Mucosa of descending colon (tissue), 3 donors: Measurements from ENCODE around the gene ASB6. TPM values are rescaled to one million over a fixed set of nuclear protein-coding genes. Genes with fewer than 3 reads are reported as not detected.
"Not testable (repeated sequence)": the region's sequence is repeated elsewhere in the genome, so short reads cannot be mapped to it uniquely, and the experiment has no call there.

Source experiments
- ATAC-seq: fragments of 200-7000 bp; cut with Tn5 transposase; one replicate; pipeline ENCODE4 v1.9.1; 2020; ENCODE audit warnings: mild to moderate bottlenecking, moderate library complexity
- DNase-seq, 3 donors: peaks; one replicate each; pipeline ENCODE4 v3.0.0-alpha.2; 2020
- H3K36me3 ChIP-seq: fragments of 200-600 bp; one replicate; pipeline ENCODE4 v1.8.0; 2021; ENCODE audit warnings: low read depth, mild to moderate bottlenecking
- H3K4me1 ChIP-seq: fragments of 200-600 bp; one replicate; pipeline ENCODE4 v1.8.0; 2021; ENCODE audit warnings: low read depth, mild to moderate bottlenecking
- H3K4me3 ChIP-seq: fragments of 200-600 bp; one replicate; pipeline ENCODE4 v1.8.0; 2021; ENCODE audit warnings: mild to moderate bottlenecking
- H3K9me3 ChIP-seq: fragments of 200-600 bp; one replicate; pipeline ENCODE4 v1.8.0; 2021; ENCODE audit warnings: mild to moderate bottlenecking
- intact Hi-C, 2 donors: fragments of 100-400 bp; cut with DNase I in 1 of 2; cut with micrococcal nuclease in 1 of 2; formaldehyde crosslinking; loops; one replicate each; pipeline versions ENCODE4 v1.11.0 to v1.11.1; 2022; cut with DNase I, micrococcal nuclease
- total RNA-seq, 3 donors: library from RNA; stranded (reverse); fragmentation: NEBNext Ultra II Directional in 2 of 3; extraction: Animal tissue kit (Norgen Biotek cat#: 25700) in 2 of 3; gene quantifications; one replicate each; pipeline versions ENCODE4 v1.2.1 to v1.2.4, GENCODE V29; 2021 to 2023
- TF ChIP-seq, protein P1 (sequence below): fragments of 200-600 bp; IDR thresholded peaks from one replicate; pipeline ENCODE4 v1.8.0; 2022; ENCODE audit warnings: antibody characterized with exemption, mild to moderate bottlenecking
- donor health status: DM: no; HTN: no; CAD: no; lungs with moderate emphysema.
- donor health status: DM: no; HTN: no; CAD: no.
- donor health status: DM: no; HTN: yes; CAD: no.

ASB6 gene
- total RNA-seq, 3 donors from 2014 or later, result 16.1 to 21.3 (median 17.5) TPM

GRCh38 chr9:129667378-129667777, 25.4 kb upstream of the ASB6 start:
- no peaks in the 10 kb centered on the region for H3K4me1 ChIP-seq
- H3K9me3 ChIP-seq, result no peaks in the 10 kb centered on the region
- no peaks in the 10 kb centered on the region for H3K36me3 ChIP-seq
- TF ChIP-seq, protein P1, sequence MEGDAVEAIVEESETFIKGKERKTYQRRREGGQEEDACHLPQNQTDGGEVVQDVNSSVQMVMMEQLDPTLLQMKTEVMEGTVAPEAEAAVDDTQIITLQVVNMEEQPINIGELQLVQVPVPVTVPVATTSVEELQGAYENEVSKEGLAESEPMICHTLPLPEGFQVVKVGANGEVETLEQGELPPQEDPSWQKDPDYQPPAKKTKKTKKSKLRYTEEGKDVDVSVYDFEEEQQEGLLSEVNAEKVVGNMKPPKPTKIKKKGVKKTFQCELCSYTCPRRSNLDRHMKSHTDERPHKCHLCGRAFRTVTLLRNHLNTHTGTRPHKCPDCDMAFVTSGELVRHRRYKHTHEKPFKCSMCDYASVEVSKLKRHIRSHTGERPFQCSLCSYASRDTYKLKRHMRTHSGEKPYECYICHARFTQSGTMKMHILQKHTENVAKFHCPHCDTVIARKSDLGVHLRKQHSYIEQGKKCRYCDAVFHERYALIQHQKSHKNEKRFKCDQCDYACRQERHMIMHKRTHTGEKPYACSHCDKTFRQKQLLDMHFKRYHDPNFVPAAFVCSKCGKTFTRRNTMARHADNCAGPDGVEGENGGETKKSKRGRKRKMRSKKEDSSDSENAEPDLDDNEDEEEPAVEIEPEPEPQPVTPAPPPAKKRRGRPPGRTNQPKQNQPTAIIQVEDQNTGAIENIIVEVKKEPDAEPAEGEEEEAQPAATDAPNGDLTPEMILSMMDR, result no peak
- DNase-seq (no peak), ATAC-seq (no peak)
- H3K4me3 ChIP-seq, result no peak overlapping the region
- intact Hi-C loops, result no loop called here

DNA sequence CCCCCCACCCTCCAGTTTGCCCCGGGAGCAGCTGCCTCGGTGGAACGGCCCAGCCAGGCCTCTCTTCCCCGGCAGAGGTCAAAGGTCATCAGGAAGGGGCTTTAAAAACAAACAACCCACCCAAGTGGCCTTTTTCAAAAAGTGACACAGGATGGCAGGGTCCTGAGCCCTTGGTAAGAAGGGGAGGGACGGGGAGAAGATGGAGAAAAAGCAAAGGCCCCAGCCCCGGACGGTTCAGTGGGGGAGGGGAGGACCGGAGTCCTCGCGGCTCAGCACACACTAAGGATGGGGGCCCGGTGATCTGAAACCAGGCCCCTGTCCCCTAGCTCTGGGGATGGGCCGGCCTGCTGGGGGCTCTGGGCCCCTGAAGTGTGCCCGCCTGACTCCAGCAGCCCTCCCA, 24.6 kb upstream of the ASB6 start:
- TF ChIP-seq, protein P1, result no peak
- H3K36me3 ChIP-seq, result no peaks in the 10 kb centered on the region
- intact Hi-C loops, result no loop called here
- no peaks in the 10 kb centered on the region for H3K9me3 ChIP-seq
- ATAC-seq (no peak), DNase-seq (no peak)
- H3K4me1 ChIP-seq, result no peaks in the 10 kb centered on the region
- H3K4me3 ChIP-seq, result no peak overlapping the region

GRCh38 chr9:129665814-129666520, 24.0 kb upstream of the ASB6 start:
- TF ChIP-seq, protein P1, result no peak
- DNase-seq, result no peak
- intact Hi-C loops, result no loop called here
- Histone ChIP-seq H3K9me3 (no peaks in the 10 kb centered on the region), H3K4me1 (no peaks in the 10 kb centered on the region), H3K4me3 (no peak overlapping the region), H3K36me3 (no peaks in the 10 kb centered on the region)
- no peak for ATAC-seq

- H3K9me3 ChIP-seq, result no peaks in the 10 kb centered on the region
- DNase-seq (no peak), ATAC-seq (peak; percentile 36)
- TF ChIP-seq, protein P1, result no peak
- intact Hi-C loops, result no loop called here
- H3K4me3 ChIP-seq, result no peak within 1 kb of the TSS
- H3K36me3 ChIP-seq, result no peaks in the 10 kb centered on the region
- H3K4me1 ChIP-seq, result no peaks in the 10 kb centered on the region
These were observed 23.4 kb upstream of the ASB6 start, which contains the start of gene PRRX2 for GRCh38 chr9:129665389-129665775. TSS of gene PRRX2 (plus strand) at chr9:129665647. CDS start at chr9:129665868, 221 bp downstream.

- intact Hi-C loops, result no loop called here
- TF ChIP-seq, protein P1, result no peak
- no peaks in the 10 kb centered on the region for H3K9me3 ChIP-seq
- peak; percentile 17 for ATAC-seq
- no peak overlapping the region for H3K4me3 ChIP-seq
- no peak for DNase-seq
- no peaks in the 10 kb centered on the region for H3K36me3 ChIP-seq
- H3K4me1 ChIP-seq, result no peaks in the 10 kb centered on the region
These were observed 22.9 kb upstream of the ASB6 start for GRCh38 chr9:129664746-129665388.

DNA sequence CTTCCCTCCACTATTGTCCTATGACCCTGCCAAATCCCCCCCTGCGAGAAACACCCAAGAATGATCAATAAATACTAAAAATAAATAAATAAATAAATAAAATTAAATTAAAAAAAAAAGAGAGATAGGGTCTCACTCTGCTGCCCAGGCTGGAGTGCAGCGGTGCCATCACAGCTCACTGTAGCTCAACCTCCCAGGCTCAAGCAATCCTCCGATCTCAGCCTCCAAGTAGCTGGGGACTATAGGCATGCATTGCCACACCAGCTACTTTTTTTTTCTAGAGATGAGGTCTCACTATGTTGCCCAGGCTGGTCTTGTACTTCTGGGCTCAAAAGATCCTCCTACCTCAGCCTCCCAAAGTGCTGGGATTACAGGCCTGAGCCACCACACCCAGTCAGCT, 20.3 kb upstream of the ASB6 start:
- H3K4me3 ChIP-seq, intact Hi-C loops, H3K9me3 ChIP-seq, H3K36me3 ChIP-seq, ATAC-seq, DNase-seq, H3K4me1 ChIP-seq: not testable (repeated sequence)
